Measurements from ENCODE around the gene ITPA.

GRCh38 chr20:3192226-3193015 is 16.9 kb upstream of the ITPA start:
- TF ChIP-seq CTCF (conservative IDR thresholded peaks at IDR 0.05; ENCODE audit: low read depth, low read length) = no peak
- no peak for TF ChIP-seq POLR2A (IDR thresholded peaks at IDR 0.05; ENCODE audit: low read depth, low read length)
- TF ChIP-seq USF2 (IDR thresholded peaks at IDR 0.05; ENCODE audit: low read depth, low read length) = no peak
- TF ChIP-seq RCOR1 (IDR thresholded peaks at IDR 0.05; ENCODE audit: insufficient replicate concordance, low read length) = no peak
- no peak for TF ChIP-seq BHLHE40 (IDR thresholded peaks at IDR 0.05; ENCODE audit: low read depth, low read length)
- no peak for TF ChIP-seq MAFK (IDR thresholded peaks at IDR 0.05; ENCODE audit: low read depth, low read length)
- no peak for TF ChIP-seq RFX5 (IDR thresholded peaks at IDR 0.05; ENCODE audit: low read depth, low read length)
- no peak for TF ChIP-seq RAD21 (IDR thresholded peaks at IDR 0.05; ENCODE audit: low read length)
- TF ChIP-seq MXI1 (IDR thresholded peaks at IDR 0.05; ENCODE audit: borderline replicate concordance, low read depth, low read length) = no peak
- no peak for TF ChIP-seq CHD1 (IDR thresholded peaks at IDR 0.05; ENCODE audit: low read depth, low read length)
- no peak for TF ChIP-seq FOS (IDR thresholded peaks at IDR 0.05; ENCODE audit: low read depth, low read length)
- TF ChIP-seq SMC3 (IDR thresholded peaks at IDR 0.05; ENCODE audit: low read depth, low read length) = no peak
- no peak for TF ChIP-seq MAZ (IDR thresholded peaks at IDR 0.05; ENCODE audit: borderline replicate concordance, low read depth, low read length)

All from IMR-90 (cell line).